ENCODE data around the gene PTAFR. TPM values are rescaled to one million over a fixed set of nuclear protein-coding genes. Genes with fewer than 3 reads are reported as not detected.

Gene PTAFR
- total and polyA plus RNA-seq, 2 of the 4 experiments (the other 2 are of a cell fraction) = 0.17 to 0.18 TPM

GRCh38 chr1:28197682-28198415 is 21.4 kb upstream of the PTAFR start:
- no peak overlapping the region for H3K56ac ChIP-seq (ENCODE audit: extremely low read depth, insufficient read depth, low read length)
- ATAC-seq (ENCODE audit: low read depth) = no peak
- H3K27me3 ChIP-seq (ENCODE audit: control insufficient read depth, insufficient read depth, low read length) = no peaks in the 10 kb centered on the region
- H3K4me3 ChIP-seq (ENCODE audit: insufficient read depth, low read depth, low read length) = no peak overlapping the region
- no peak overlapping the region for H4K91ac ChIP-seq (ENCODE audit: insufficient read depth, low read depth, low read length)
- CTCF ChIA-PET = no interaction called here
- no peak overlapping the region for H2AK5ac ChIP-seq (ENCODE audit: low read depth, low read length)
- no peak overlapping the region for H2BK15ac ChIP-seq (ENCODE audit: low read depth, low read length)
- peaks cover 2% of the 10 kb centered on the region; the same call in 1 of the 2 replicates for H3K4me1 ChIP-seq (ENCODE audit: control insufficient read depth, insufficient read depth, low read length)
- peaks cover 35% of the 10 kb centered on the region for H3K36me3 ChIP-seq (ENCODE audit: control insufficient read depth, insufficient read depth, low read length)
- no peak overlapping the region for H3K18ac ChIP-seq (ENCODE audit: low read depth, low read length)
- WGBS, 2 experiments (ENCODE audit: extremely low coverage in 2 of 2, insufficient read length in 1 of 2) = no CpG with 5 or more reads among the region's 12 CpGs
- intact Hi-C loops (cut with micrococcal nuclease) = no loop called here
- no peaks in the 10 kb centered on the region for H3K79me1 ChIP-seq (ENCODE audit: low read depth in 1 of 2, low read length in 2 of 2)
- H2BK120ac ChIP-seq (ENCODE audit: low read depth, low read length) = no peak overlapping the region
- H3K9me1 ChIP-seq (ENCODE audit: insufficient read depth, low read length) = peaks cover 4% of the 10 kb centered on the region; the same call in 1 of the 2 replicates
- no peak overlapping the region for H3K4ac ChIP-seq (ENCODE audit: low read depth, low read length)
- dilution Hi-C loops (cut with HindIII; ENCODE audit: low sequenced_read_pairs, unreplicated experiment) = no loop called here
- H3K23ac ChIP-seq (ENCODE audit: low read depth, low read length) = no peak overlapping the region
- in situ Hi-C loops (cut with MboI; ENCODE audit: low sequenced_read_pairs) = no loop called here
- H3K9me3 ChIP-seq (ENCODE audit: control insufficient read depth, insufficient read depth, low read length) = no peaks in the 10 kb centered on the region
- POLR2A ChIA-PET (ENCODE audit: unreplicated experiment) = no interaction called here
- TF ChIP-seq CHD1 (IDR thresholded peaks at IDR 0.05; ENCODE audit: low read depth, low read length) (no peak), SMC3 (IDR thresholded peaks at IDR 0.05; ENCODE audit: low read depth, low read length) (no peak), CEBPB (IDR thresholded peaks at IDR 0.05; ENCODE audit: low read depth, low read length) (no peak), FOS (IDR thresholded peaks at IDR 0.05; ENCODE audit: low read depth, low read length) (no peak), ELK1 (IDR thresholded peaks at IDR 0.05; ENCODE audit: borderline replicate concordance, low read depth, low read length) (no peak), MXI1 (IDR thresholded peaks at IDR 0.05; ENCODE audit: borderline replicate concordance, low read depth, low read length) (no peak), MAFK (IDR thresholded peaks at IDR 0.05; ENCODE audit: low read depth, low read length) (no peak), NFE2L2 (IDR thresholded peaks at IDR 0.05; ENCODE audit: low read depth, low read length) (no peak), BHLHE40 (IDR thresholded peaks at IDR 0.05; ENCODE audit: low read depth, low read length) (no peak), RFX5 (IDR thresholded peaks at IDR 0.05; ENCODE audit: low read depth, low read length) (no peak), RCOR1 (IDR thresholded peaks at IDR 0.05; ENCODE audit: insufficient replicate concordance, low read length) (no peak), USF2 (IDR thresholded peaks at IDR 0.05; ENCODE audit: low read depth, low read length) (no peak), RAD21 (IDR thresholded peaks at IDR 0.05; ENCODE audit: low read length) (no peak), MAZ (IDR thresholded peaks at IDR 0.05; ENCODE audit: borderline replicate concordance, low read depth, low read length) (no peak), CTCF (conservative IDR thresholded peaks at IDR 0.05; ENCODE audit: low read depth, low read length) (no peak)
- no peak overlapping the region for H2BK20ac ChIP-seq (ENCODE audit: low read depth, low read length)
- no peak overlapping the region for H4K5ac ChIP-seq (ENCODE audit: low read depth, low read length)
- no peak overlapping the region for H2BK5ac ChIP-seq (ENCODE audit: low read depth, low read length, poor library complexity, severe bottlenecking)
- H2AK9ac ChIP-seq (replicated peaks; ENCODE audit: low read depth, low read length, poor library complexity) = no peak overlapping the region
- H2AFZ ChIP-seq (replicated peaks; ENCODE audit: low read length, poor library complexity) = peak overlapping the region; percentile 53
- no peak for DNase-seq
- no TSS peak for BruUV-seq (replicated peaks)
- no peak overlapping the region for H4K8ac ChIP-seq (ENCODE audit: low read depth in 2 of 2, low read length in 2 of 2)
- no peak overlapping the region for H3K9ac ChIP-seq (ENCODE audit: low read depth, low read length)
- H3K27ac ChIP-seq (ENCODE audit: insufficient read depth, low read length) = no peak overlapping the region
- no peaks in the 10 kb centered on the region for H4K20me1 ChIP-seq (ENCODE audit: insufficient read depth, low read length)
- H3K14ac ChIP-seq (replicated peaks; ENCODE audit: low read depth, low read length) = no peak overlapping the region
- H3K4me2 ChIP-seq (ENCODE audit: low read depth, low read length) = no peak overlapping the region
